ENCODE results near the gene SORCS3.

- TF ChIP-seq MXI1 (IDR thresholded peaks at IDR 0.05; ENCODE audit: low read depth, low read length) (no peak), NR3C1 (CRISPR knock-in tag; IDR thresholded peaks at IDR 0.05) (no peak)
Observed at GRCh38 chr10:105148921-105149320, 507.8 kb downstream of the SORCS3 start.

Data from K562 (cell line).